Bronchial epithelial cell (primary cell): ENCODE results near the gene MED28. TPM values are rescaled to one million over a fixed set of nuclear protein-coding genes. Genes with fewer than 3 reads are reported as not detected.

ENCODE experiments used
- DNase-seq: peaks from one replicate; pipeline ENCODE4 v3.0.0-alpha.2; 2010; ENCODE audit warnings: low read depth
- FAIRE-seq: peaks from 2 replicates; lab custom pipeline; 2011; peaks lifted over from hg19 to GRCh38; lab: Jason Lieb, UNC
- H3K27me3 ChIP-seq: 2 replicates; pipeline ENCODE4 v1.5.1; 2011; ENCODE audit warnings: low read length; ENCODE audit not compliant: control insufficient read depth, insufficient read depth
- H3K36me3 ChIP-seq: 2 replicates; pipeline ENCODE4 v1.5.1; 2011; ENCODE audit warnings: low read length; ENCODE audit not compliant: control insufficient read depth, insufficient read depth
- H3K4me3 ChIP-seq: 2 replicates; pipeline ENCODE4 v1.5.1; 2011; ENCODE audit warnings: mild to moderate bottlenecking, low read depth, low read length, control low read depth
- CTCF ChIP-seq: IDR thresholded peaks from 2 replicates; pipeline ENCODE4 v1.5.1; 2011; ENCODE audit warnings: mild to moderate bottlenecking, moderate library complexity, low read length, control low read depth, inconsistent platforms; ENCODE audit not compliant: insufficient read depth, severe bottlenecking
- total RNA-seq: library from RNA; depleted of rRNA; stranded (reverse); fragments of >200 nt; gene quantifications from 2 replicates; pipeline ENCODE4 v1.2.1, GENCODE V29; 2014

MED28 gene
- total RNA-seq, 1 donor from 2014 or later = 12.4 TPM

GRCh38 chr4:17646693-17647092 lies 32.3 kb downstream of the MED28 start:
- FAIRE-seq = no peak
- H3K36me3 ChIP-seq = no peaks in the 10 kb centered on the region
- no peak for DNase-seq
- no peak for TF ChIP-seq CTCF
- no peak overlapping the region for H3K4me3 ChIP-seq
- H3K27me3 ChIP-seq = no peaks in the 10 kb centered on the region

GRCh38 chr4:17647176-17647806 lies 32.9 kb downstream of the MED28 start:
- no peak for TF ChIP-seq CTCF
- Histone ChIP-seq H3K36me3 (no peaks in the 10 kb centered on the region), H3K4me3 (no peak overlapping the region), H3K27me3 (no peaks in the 10 kb centered on the region)
- FAIRE-seq (no peak), DNase-seq (no peak)

GRCh38 chr4:17647927-17648326 lies 33.5 kb downstream of the MED28 start:
- no peak for DNase-seq
- H3K4me3 ChIP-seq = no peak overlapping the region
- no peak for TF ChIP-seq CTCF
- FAIRE-seq = no peak
- no peaks in the 10 kb centered on the region for H3K36me3 ChIP-seq
- H3K27me3 ChIP-seq = no peaks in the 10 kb centered on the region

- no peaks in the 10 kb centered on the region for H3K36me3 ChIP-seq
- no peak for FAIRE-seq
- no peak overlapping the region for H3K4me3 ChIP-seq
- no peaks in the 10 kb centered on the region for H3K27me3 ChIP-seq
- DNase-seq = no peak
- no peak for TF ChIP-seq CTCF
These were observed 36.0 kb downstream of the MED28 start for GRCh38 chr4:17650406-17650805.

- Histone ChIP-seq H3K36me3 (no peaks in the 10 kb centered on the region), H3K27me3 (no peaks in the 10 kb centered on the region), H3K4me3 (no peak overlapping the region)
- TF ChIP-seq CTCF = no peak
- no peak for FAIRE-seq
- DNase-seq = no peak
These were observed 40.3 kb downstream of the MED28 start for GRCh38 chr4:17654701-17655100.

GRCh38 chr4:17657090-17657489 lies 42.6 kb downstream of the MED28 start:
- Histone ChIP-seq H3K27me3 (no peaks in the 10 kb centered on the region), H3K4me3 (no peak overlapping the region), H3K36me3 (no peaks in the 10 kb centered on the region)
- no peak for DNase-seq
- FAIRE-seq = no peak
- TF ChIP-seq CTCF = no peak
